ENCODE data around the gene TEC.

Gene TEC

DNA sequence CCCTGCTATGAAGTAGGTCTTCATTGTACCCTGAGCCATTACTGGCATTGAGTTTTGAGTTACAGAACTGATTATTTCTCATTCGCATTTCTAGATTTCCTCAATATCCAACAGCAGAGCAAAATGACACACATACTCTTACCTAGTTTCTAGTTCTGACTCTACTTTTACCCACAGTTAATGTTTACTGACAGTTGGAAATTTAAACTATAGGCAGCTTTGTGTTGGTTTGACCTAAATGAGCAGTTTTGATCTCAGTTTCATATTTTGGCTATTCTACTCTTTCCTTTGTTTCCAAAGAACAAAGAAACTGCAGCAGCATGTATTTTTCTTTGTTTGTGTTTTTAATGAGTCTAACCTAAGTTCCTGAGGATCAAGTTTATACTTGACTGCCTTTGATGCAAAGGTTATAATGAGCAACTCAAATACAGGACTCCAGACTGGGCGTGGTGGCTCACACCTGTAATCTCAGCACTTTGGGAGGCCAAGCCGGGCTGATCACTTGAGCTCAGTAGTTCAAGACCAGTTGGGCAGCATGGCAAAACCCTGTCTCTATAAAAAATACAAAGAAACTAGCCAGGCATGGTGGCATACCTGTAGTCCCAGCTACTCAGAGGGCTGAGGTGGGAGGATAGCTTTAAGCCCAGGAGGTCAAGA, 166.0 kb downstream of the TEC start:
- CTCF ChIA-PET: interaction anchor here (1.0 to 1.5 kb wide), 2 partner anchors 17 to 442 kb away, joined by 3 to 6 read pairs; no protein-coding TSS in a partner anchor
- DNase-seq (ENCODE audit: extremely low spot score): no peak
- TF ChIP-seq CTCF (IDR thresholded peaks at IDR 0.05; ENCODE audit: control extremely low read depth, extremely low read depth, low read depth, missing control alignments): no peak
- POLR2A ChIA-PET: no interaction called here

GRCh38 chr4:48102303-48102702, 167.3 kb downstream of the TEC start:
- no peak for TF ChIP-seq CTCF (IDR thresholded peaks at IDR 0.05; ENCODE audit: control extremely low read depth, extremely low read depth, low read depth, missing control alignments)
- no peak for DNase-seq (ENCODE audit: extremely low spot score)
- CTCF ChIA-PET: interaction anchor here (1.5 kb wide), 1 partner anchor 443 kb away, joined by 3 read pairs; no protein-coding TSS in a partner anchor
- POLR2A ChIA-PET: no interaction called here

- POLR2A ChIA-PET: no interaction called here
- CTCF ChIA-PET: interaction anchor here (1.4 kb wide), 1 partner anchor 175 kb away, joined by 3 read pairs; no protein-coding TSS in a partner anchor
- DNase-seq (ENCODE audit: extremely low spot score): no peak
- no peak for TF ChIP-seq CTCF (IDR thresholded peaks at IDR 0.05; ENCODE audit: control extremely low read depth, extremely low read depth, low read depth, missing control alignments)
These were observed 169.4 kb downstream of the TEC start for GRCh38 chr4:48100256-48100655.

DNA sequence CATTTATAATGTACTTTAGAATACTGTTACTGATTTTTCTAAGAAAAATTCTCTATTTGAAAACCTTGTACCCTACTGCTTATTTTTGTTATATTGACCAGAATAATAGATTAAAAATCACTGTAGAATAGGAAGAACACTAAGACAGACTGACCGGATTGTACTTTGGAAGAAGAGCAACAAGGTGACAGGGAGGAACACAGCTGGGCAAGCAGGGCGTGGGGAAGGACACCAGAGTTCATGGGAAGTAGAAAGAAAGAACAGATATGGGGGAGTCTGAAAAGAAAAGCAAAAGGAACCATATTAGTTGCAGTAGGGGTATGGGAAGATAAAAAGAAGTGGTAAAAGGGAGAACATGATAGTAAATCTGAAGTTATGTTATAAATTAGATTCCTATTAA, 174.2 kb downstream of the TEC start:
- POLR2A ChIA-PET: no interaction called here
- CTCF ChIA-PET: interaction anchor here (1.3 to 3.6 kb wide), 8 partner anchors 9 to 94 kb away, joined by 3 to 31 read pairs (median 4); no protein-coding TSS in a partner anchor

DNA sequence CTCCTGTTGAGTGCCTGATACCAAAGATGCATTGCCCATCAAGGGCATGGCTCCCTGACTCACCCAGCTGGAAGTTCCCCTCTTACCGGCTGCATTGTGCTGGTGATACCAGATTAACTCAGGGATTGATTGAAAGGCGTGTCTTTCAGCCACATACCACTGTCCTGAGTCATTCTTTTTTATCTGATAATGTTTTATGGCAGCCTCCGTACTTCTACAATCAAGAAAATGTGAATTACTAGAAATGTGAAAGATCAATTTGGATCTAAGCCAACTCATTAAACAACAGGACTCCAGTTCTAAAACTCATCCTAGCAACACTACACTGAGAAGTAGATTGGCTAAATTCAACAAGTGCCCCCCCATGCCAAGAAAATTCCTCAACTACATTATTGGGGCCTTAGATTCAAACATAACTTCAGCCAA, 175.6 kb downstream of the TEC start:
- ChIA-PET CTCF (interaction anchor here (1.3 kb wide), 1 partner anchor 18 kb away, joined by 3 read pairs; no protein-coding TSS in a partner anchor), POLR2A (no interaction called here)
- no peak for DNase-seq (ENCODE audit: extremely low spot score)

More for the DNA sequence above, 174.2 kb downstream of the TEC start:
- no peak for TF ChIP-seq CTCF (IDR thresholded peaks at IDR 0.05; ENCODE audit: control extremely low read depth, extremely low read depth, low read depth, missing control alignments)
- no peak for DNase-seq (ENCODE audit: extremely low spot score)

GRCh38 chr4:48090621-48091020, 179.0 kb downstream of the TEC start:
- TF ChIP-seq CTCF (IDR thresholded peaks at IDR 0.05; ENCODE audit: control extremely low read depth, extremely low read depth, low read depth, missing control alignments): no peak
- POLR2A ChIA-PET: no interaction called here
- CTCF ChIA-PET: interaction anchor here (0.8 to 9.7 kb wide), 7 partner anchors 19 to 165 kb away, joined by 3 to 99 read pairs (median 4); no protein-coding TSS in a partner anchor
- no peak for DNase-seq (ENCODE audit: extremely low spot score)

More for the DNA sequence above, 175.6 kb downstream of the TEC start:
- TF ChIP-seq CTCF (IDR thresholded peaks at IDR 0.05; ENCODE audit: control extremely low read depth, extremely low read depth, low read depth, missing control alignments): no peak

All from GM10248 (cell line).